Measurements from ENCODE around the gene IER5. TPM values are rescaled to one million over a fixed set of nuclear protein-coding genes. Genes with fewer than 3 reads are reported as not detected.

IER5 gene
- total RNA-seq, 4 donors from 2014 or later = 10.7 to 16.7 (median 14.9) TPM

DNA sequence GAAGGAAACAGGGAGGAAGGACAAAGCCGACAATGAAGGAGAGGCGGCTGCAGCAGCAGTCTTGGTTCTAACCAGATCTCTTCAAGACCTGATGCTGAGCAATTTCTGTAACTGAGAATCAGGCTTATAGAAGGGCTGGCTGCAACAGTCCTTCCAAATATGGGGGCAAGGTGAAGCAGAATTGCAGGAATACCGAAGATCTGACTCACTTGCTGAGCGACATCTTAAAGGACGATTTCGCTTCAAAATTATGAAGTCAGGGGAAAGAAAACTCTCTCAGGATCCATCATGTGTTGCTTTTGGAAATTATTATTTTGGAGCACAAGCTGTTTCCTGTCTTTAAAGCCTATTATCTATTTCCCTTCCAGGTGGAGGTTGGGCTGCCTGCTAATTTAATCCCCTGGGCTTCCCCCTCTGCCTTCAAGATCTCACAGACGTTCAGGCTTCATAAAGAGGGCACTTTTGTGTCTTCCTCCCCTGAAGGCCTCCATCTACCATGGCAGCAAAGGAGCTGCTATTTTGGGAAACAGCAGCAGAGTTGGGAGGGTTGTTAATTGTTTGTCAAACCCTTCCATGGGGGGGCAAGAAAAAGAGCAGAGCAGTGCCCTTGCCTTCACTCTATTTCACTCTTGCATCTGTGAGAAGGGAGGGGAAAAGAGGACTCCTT, 10.8 kb upstream of the IER5 start:
- Histone ChIP-seq H3K4me1 (peaks cover 0 to 10% (median 0%) of the 10 kb centered on the region in 3 donors), H3K9me3 (no peaks in the 10 kb centered on the region), H3K4me3 (no peak overlapping the region), H3K36me3 (no peaks in the 10 kb centered on the region), H3K27ac (peak overlapping the region in 1 of 4 donors; percentile 53), H3K27me3 (no peaks in the 10 kb centered on the region)
- WGBS, 2 donors (ENCODE audit: low coverage in 1 of 2) = 39 to 44% methylated on average over 7 of the region's 7 CpGs
- ATAC-seq = no peak
- TF ChIP-seq POLR2A (IDR thresholded peaks at IDR 0.05) (no peak), EP300 (IDR thresholded peaks at IDR 0.05) (no peak), POLR2AphosphoS5 (IDR thresholded peaks at IDR 0.05) (no peak)
- TF ChIP-seq, protein P1, sequence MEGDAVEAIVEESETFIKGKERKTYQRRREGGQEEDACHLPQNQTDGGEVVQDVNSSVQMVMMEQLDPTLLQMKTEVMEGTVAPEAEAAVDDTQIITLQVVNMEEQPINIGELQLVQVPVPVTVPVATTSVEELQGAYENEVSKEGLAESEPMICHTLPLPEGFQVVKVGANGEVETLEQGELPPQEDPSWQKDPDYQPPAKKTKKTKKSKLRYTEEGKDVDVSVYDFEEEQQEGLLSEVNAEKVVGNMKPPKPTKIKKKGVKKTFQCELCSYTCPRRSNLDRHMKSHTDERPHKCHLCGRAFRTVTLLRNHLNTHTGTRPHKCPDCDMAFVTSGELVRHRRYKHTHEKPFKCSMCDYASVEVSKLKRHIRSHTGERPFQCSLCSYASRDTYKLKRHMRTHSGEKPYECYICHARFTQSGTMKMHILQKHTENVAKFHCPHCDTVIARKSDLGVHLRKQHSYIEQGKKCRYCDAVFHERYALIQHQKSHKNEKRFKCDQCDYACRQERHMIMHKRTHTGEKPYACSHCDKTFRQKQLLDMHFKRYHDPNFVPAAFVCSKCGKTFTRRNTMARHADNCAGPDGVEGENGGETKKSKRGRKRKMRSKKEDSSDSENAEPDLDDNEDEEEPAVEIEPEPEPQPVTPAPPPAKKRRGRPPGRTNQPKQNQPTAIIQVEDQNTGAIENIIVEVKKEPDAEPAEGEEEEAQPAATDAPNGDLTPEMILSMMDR (IDR thresholded peaks at IDR 0.05) = no peak

DNA sequence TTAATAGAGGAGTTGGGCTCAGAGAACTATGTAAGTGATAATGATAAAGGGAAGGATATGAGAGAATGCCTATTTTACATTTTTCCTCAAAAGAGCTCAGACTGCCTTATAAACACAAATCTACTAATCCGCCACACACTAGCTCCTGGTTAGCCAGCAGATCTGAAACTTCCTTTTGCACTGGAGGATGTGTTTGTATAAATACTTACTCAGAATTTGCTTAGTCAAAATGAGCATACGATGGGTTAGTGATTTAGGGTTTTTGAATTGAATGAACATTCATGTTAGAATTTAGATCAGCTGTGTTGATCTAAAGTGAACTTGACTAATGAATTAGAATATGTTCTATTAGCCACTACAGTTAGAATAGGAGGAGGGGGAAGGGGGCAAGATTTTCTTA, 9.1 kb upstream of the IER5 start:
- ATAC-seq = no peak
- no peaks in the 10 kb centered on the region for H3K36me3 ChIP-seq
- H3K4me1 ChIP-seq = peaks cover 0 to 10% (median 0%) of the 10 kb centered on the region in 3 donors
- no peaks in the 10 kb centered on the region for H3K27me3 ChIP-seq
- no peak overlapping the region for H3K27ac ChIP-seq
- H3K9me3 ChIP-seq = no peaks in the 10 kb centered on the region
- 62 to 74% methylated on average over 2 of the region's 2 CpGs for WGBS, 2 donors (ENCODE audit: low coverage in 1 of 2)
- TF ChIP-seq POLR2AphosphoS5 (IDR thresholded peaks at IDR 0.05) = no peak
- TF ChIP-seq POLR2A (IDR thresholded peaks at IDR 0.05) = no peak
- TF ChIP-seq, protein P1 (IDR thresholded peaks at IDR 0.05) = no peak
- TF ChIP-seq EP300 (IDR thresholded peaks at IDR 0.05) = no peak
- no peak overlapping the region for H3K4me3 ChIP-seq

DNA sequence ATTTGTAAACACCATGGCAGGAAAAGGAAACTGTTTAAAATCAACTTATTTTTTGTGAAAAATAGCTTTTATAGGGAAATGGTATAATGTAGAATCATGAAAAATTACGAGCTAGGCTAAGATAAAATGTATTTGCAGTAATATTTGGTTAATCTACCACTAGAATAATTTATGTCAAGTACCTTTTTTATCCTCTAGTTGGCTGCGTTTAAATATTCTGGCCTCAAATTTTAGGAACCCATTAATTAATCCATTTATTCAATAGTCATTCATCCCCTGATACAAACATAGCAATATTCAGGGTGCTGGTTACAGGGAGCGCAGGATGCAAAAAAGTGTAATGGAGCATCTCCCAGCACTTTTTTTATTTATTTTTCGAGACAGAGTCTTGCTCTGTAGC, 8.6 kb upstream of the IER5 start:
- Histone ChIP-seq H3K27me3 (no peaks in the 10 kb centered on the region), H3K4me3 (no peak overlapping the region), H3K4me1 (peaks cover 0 to 10% (median 0%) of the 10 kb centered on the region in 3 donors), H3K36me3 (no peaks in the 10 kb centered on the region), H3K27ac (no peak overlapping the region), H3K9me3 (no peaks in the 10 kb centered on the region)
- TF ChIP-seq POLR2A (IDR thresholded peaks at IDR 0.05) = no peak
- TF ChIP-seq, protein P1 (IDR thresholded peaks at IDR 0.05) = no peak
- TF ChIP-seq POLR2AphosphoS5 (IDR thresholded peaks at IDR 0.05) = no peak
- no peak for TF ChIP-seq EP300 (IDR thresholded peaks at IDR 0.05)
- ATAC-seq = no peak
- WGBS, 2 donors (ENCODE audit: low coverage in 1 of 2) = 46 to 78% methylated on average over 4 of the region's 4 CpGs

DNA sequence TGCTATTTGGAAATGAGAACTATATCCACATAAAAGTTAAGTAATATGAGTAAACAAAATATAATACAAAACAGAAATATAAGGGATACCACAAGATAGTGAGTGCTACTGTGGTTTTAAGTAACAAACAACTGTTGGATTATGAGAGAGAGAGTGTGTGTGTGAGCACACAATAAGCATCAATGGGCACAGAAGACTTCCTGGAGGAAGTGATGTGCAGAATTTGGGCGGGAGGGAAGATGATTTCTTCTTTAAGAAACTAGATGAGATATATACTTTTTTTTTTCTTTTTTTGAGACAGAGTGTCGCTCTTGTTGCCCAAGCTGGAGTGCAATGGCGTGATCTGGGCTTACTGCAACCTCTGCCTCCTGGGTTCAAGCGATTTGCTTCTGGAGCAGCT, 7.9 kb upstream of the IER5 start:
- Histone ChIP-seq H3K27ac (no peak overlapping the region), H3K36me3 (no peaks in the 10 kb centered on the region), H3K27me3 (no peaks in the 10 kb centered on the region), H3K9me3 (no peaks in the 10 kb centered on the region), H3K4me1 (peaks cover 0 to 10% (median 0%) of the 10 kb centered on the region in 3 donors), H3K4me3 (no peak overlapping the region)
- 92 to 94% methylated on average over 4 of the region's 4 CpGs for WGBS, 2 donors (ENCODE audit: low coverage in 1 of 2)
- TF ChIP-seq POLR2AphosphoS5 (IDR thresholded peaks at IDR 0.05) (no peak), EP300 (IDR thresholded peaks at IDR 0.05) (no peak), POLR2A (IDR thresholded peaks at IDR 0.05) (no peak)
- no peak for ATAC-seq

DNA sequence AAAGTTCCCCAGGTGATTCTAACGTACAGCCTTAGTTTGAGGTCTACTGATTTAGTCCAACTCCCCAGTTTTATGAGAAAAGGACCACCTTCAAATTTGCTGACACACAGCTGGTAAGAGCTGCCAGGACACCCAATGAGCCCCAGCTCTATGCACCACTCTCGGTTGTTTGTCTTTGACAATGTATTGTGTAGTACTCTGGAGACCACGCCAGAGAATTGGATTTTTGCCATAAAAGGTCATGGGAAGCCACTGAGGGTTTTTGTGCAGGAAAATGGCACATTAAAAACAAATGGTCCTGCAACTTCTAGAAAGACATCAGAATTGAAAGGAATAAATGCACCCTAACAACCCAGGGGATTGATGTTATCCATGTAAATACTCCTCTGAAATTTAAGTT, 7.1 kb upstream of the IER5 start:
- Histone ChIP-seq H3K27me3 (no peaks in the 10 kb centered on the region), H3K9me3 (no peaks in the 10 kb centered on the region), H3K27ac (no peak overlapping the region), H3K4me3 (no peak overlapping the region), H3K4me1 (peaks cover 0 to 10% (median 0%) of the 10 kb centered on the region in 3 donors), H3K36me3 (no peaks in the 10 kb centered on the region)
- ATAC-seq = no peak
- TF ChIP-seq, protein P1 (IDR thresholded peaks at IDR 0.05) = no peak
- no peak for TF ChIP-seq POLR2AphosphoS5 (IDR thresholded peaks at IDR 0.05)
- TF ChIP-seq EP300 (IDR thresholded peaks at IDR 0.05) = no peak
- no CpG with 5 or more reads among the region's 3 CpGs for whole genome bisulfite sequencing, 2 donors (ENCODE audit: low coverage in 1 of 2)

Measured in gastroesophageal sphincter (tissue), 4 donors.